Retinal pigment epithelial cell (primary cell): ENCODE data around the gene TVP23A.

Source experiments
- DNase-seq: peaks from one replicate; pipeline ENCODE4 v3.0.0-alpha.2; 2010; ENCODE audit warnings: low read depth
- H3K4me3 ChIP-seq: 2 replicates; pipeline ENCODE4 v1.5.1; 2011; ENCODE audit warnings: mild to moderate bottlenecking, low read length, control low read depth, moderate library complexity
- CTCF ChIP-seq: conservative IDR thresholded peaks from 2 replicates; pipeline ENCODE4 v1.5.1; 2011; ENCODE audit warnings: low read depth, low read length, control low read depth, inconsistent platforms

Gene TVP23A

GRCh38 chr16:10859020-10859419 lies 40.4 kb upstream of the TVP23A start:
- no peak for TF ChIP-seq CTCF
- no peak overlapping the region for H3K4me3 ChIP-seq
- no peak for DNase-seq

GRCh38 chr16:10858203-10858602 lies 39.6 kb upstream of the TVP23A start:
- DNase-seq = no peak
- TF ChIP-seq CTCF = no peak
- H3K4me3 ChIP-seq = no peak overlapping the region

- TF ChIP-seq CTCF = no peak
- DNase-seq = no peak
- H3K4me3 ChIP-seq = no peak overlapping the region
These were observed 37.4 kb upstream of the TVP23A start for GRCh38 chr16:10856042-10856441.

GRCh38 chr16:10852948-10853347 lies 34.4 kb upstream of the TVP23A start:
- DNase-seq = no peak
- no peak overlapping the region for H3K4me3 ChIP-seq
- no peak for TF ChIP-seq CTCF

- H3K4me3 ChIP-seq = no peak overlapping the region
- TF ChIP-seq CTCF = no peak
These were observed 33.7 kb upstream of the TVP23A start for GRCh38 chr16:10852286-10852685.

GRCh38 chr16:10851512-10851911 lies 32.9 kb upstream of the TVP23A start:
- no peak for TF ChIP-seq CTCF
- no peak for DNase-seq

More at GRCh38 chr16:10852286-10852685, 33.7 kb upstream of the TVP23A start:
- no peak for DNase-seq

GRCh38 chr16:10850478-10850850 lies 31.9 kb upstream of the TVP23A start:
- no peak for DNase-seq
- no peak for TF ChIP-seq CTCF

More at GRCh38 chr16:10851512-10851911, 32.9 kb upstream of the TVP23A start:
- H3K4me3 ChIP-seq = no peak overlapping the region

More at GRCh38 chr16:10850478-10850850, 31.9 kb upstream of the TVP23A start:
- H3K4me3 ChIP-seq = no peak overlapping the region
